Kidney glomerular epithelial cell (primary cell): Measurements from ENCODE around the gene SLC6A19.

Source experiments
- DNase-seq: peaks from one replicate; lab custom pipeline; 2025; lab: John Stamatoyannopoulos, UW

Gene SLC6A19

GRCh38 chr5:1180841-1181271 is 20.5 kb upstream of the SLC6A19 start:
- no peak for DNase-seq

- DNase-seq, result no peak
Measured at GRCh38 chr5:1181451-1182359, 19.7 kb upstream of the SLC6A19 start.

DNA sequence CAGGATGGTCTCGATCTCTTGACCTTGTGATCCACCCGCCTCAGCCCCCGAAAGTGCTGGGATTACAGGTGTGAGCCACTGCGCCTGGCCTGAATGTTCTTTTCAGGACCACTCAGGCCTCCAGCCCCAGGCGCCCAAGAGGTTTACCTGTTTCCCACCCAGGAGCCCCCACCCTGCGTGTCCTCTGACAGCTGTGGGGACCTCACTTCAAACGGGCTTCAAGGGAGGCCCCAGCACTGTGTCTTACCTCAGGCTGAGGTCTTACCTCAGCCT is 19.1 kb upstream of the SLC6A19 start:
- no peak for DNase-seq

DNA sequence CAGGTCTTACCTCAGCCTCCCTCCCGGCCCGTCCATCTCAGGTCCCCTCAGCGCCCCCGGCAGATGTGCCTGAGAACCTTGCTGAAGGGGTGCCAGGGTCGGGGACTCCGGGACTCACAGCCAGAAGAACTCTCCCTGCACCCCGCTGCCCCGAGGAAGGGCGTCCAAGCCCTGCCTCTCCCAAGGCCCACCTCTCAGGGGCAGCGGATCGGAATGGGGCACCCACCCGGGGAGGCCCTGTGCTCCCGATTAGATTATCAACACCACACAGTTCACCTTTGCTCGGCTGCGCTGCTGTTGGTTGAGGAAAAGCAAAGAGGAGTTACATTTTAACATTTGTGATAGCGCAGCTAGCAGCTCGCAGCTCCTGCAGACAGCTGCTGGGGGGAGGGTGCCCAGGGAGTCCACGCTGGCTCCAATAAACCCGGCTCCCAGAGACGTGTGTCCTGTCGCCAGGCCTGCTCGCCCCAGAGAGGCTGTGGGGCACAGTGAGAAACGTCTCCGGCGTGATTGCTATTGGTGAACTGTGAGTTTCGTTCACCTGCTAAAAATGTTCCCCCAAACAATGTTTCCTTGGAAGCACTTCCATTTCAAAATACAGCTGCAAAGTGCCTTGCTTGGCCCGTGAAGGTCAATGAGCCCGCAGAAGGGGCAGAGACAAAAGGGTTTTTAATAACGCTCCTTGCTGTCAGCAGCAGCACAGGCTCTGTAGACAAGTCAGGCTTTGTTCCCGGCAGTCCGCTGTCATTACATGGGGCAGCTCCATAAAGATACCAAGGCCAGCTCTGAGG is 18.6 kb upstream of the SLC6A19 start:
- no peak for DNase-seq

- DNase-seq, result no peak
Measured at GRCh38 chr5:1183424-1184162, 17.8 kb upstream of the SLC6A19 start.

DNA sequence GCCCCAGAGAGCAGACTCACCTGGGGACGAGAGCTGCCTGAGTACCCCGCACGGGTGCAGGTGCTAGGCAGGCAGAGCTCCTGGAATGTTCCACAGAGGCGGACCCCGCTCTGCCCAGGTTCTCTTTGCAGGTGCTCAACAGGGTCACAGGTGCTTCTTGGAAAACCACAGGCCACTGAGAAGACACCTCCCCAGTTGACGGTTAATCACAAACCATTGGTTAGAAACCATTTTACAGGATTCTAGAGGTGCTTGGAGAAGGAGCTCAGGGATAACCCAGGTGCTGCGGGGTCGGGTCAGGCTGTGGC is 17.3 kb upstream of the SLC6A19 start:
- DNase-seq, result no peak

DNA sequence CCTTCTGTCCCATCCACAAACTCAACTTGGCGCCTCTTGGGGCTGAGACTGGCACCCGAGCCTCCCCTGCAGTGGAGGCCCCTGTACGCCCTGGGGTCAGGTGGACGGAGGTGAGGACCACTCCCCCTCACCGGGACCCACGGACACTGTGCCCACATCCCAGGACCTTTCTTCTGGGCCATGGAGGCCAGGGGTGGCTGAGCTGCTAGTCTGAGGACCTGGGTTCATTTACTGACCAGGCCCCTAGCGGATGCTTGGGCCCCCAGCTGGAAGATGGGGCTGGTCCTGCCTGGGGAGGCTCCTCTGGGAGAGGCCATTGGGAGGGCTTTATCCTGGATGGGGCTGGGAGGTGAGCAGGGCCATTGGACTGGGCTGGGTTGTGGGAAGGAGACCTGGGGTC is 16.9 kb upstream of the SLC6A19 start:
- no peak for DNase-seq

GRCh38 chr5:1185038-1185627 is 16.3 kb upstream of the SLC6A19 start:
- DNase-seq, result no peak

DNA sequence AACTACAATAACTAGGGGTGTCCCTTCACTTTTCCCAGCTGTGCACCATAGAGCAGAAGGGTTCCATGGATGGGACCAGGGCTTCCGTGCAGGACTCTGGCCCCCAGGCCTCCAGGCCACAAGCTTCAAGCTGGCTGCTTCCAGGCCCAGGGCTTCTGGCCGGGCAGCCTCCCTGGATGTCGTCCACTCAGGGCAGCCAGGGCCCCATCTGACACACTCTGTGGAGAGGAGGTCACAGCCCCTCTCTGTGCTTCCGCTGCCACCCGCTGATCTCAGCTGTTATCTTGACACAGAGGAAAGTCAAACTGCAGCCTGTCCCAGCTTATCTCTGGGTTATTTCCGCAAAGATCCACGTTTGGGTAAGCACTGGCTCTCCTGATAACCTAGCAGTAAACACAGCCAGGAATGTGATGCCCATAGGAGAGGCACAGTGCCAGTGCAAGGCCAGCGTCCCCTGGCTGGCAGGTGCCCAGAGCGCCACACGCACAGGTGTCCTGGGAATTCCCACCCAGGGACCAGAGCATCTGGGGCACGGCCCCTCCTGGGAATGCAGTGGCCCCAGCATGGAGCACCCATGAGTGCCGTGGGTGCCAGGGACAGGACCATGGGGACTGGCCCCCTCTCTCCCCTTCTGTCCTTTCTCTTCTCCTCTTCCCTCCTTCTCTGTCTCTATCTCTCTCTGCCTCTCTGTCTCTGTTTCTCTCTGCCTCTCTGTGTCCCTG is 15.6 kb upstream of the SLC6A19 start:
- no peak for DNase-seq

DNA sequence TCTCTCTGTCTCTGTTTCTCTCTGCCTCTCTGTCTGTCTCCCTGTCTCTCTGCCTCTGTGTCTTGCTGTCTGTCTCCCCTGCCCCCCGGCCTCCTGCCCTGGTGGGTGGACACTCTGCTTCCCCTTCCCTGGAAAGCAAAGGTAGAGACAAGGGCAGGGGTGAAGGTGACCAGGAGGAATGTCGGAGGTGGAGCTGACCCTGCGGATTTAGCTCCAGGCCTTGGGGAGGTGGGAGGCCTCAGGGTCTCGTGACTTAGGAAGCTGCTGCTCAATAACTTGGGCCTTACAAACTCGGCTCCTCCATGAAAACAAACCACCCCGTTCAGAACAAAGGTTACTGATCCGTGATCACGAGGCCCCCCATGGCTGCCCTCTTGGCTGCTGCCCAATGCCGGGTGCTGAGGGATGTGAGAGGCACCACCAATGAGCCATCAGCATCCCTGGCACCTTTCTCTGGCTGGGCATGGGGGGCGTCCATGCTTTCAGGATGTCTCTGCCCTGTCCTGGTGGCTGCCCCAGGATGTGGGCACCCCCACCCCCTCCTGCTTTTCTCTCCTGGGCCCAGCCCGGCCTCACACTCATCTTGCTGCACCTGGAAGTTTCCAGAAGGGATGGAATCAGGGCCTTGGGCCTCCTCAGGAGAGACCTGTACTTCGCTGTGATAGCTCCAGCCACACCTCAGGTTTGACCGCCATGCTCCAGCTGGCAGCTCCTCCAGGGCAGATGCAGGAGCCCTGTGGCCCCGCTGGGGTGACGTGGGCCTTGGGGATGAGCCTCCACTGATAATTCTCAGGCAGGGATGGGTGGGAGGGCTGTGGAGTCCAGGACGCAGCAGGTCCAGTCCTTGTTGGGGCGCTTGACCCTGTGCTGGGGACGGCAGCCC is 14.8 kb upstream of the SLC6A19 start:
- no peak for DNase-seq

GRCh38 chr5:1187234-1187949 is 14.0 kb upstream of the SLC6A19 start:
- no peak for DNase-seq

DNA sequence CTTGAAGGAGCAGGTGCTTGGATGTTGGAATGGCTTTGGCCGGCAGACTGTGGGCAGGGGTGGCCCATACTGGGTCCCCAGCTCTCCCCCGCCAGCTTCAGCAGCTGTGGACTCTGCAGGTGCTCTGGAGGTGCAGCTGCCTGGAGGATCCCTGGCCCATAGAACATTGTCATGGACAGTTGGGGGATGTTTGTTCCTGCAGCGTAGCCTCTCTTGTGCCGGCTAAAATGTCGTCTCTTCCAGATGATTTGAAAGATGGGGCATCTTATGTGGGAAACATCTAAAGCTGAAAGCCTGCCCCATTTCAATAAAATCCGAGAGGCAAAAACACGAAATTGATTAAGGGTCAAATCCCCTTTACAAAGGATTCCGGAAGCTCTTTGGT is 13.5 kb upstream of the SLC6A19 start:
- DNase-seq, result no peak

GRCh38 chr5:1188464-1188863 is 12.9 kb upstream of the SLC6A19 start:
- no peak for DNase-seq

GRCh38 chr5:1189269-1189668 is 12.1 kb upstream of the SLC6A19 start:
- no peak for DNase-seq

- no peak for DNase-seq
Measured at GRCh38 chr5:1190278-1190677, 11.1 kb upstream of the SLC6A19 start.

GRCh38 chr5:1190837-1191239 is 10.6 kb upstream of the SLC6A19 start:
- DNase-seq, result no peak

DNA sequence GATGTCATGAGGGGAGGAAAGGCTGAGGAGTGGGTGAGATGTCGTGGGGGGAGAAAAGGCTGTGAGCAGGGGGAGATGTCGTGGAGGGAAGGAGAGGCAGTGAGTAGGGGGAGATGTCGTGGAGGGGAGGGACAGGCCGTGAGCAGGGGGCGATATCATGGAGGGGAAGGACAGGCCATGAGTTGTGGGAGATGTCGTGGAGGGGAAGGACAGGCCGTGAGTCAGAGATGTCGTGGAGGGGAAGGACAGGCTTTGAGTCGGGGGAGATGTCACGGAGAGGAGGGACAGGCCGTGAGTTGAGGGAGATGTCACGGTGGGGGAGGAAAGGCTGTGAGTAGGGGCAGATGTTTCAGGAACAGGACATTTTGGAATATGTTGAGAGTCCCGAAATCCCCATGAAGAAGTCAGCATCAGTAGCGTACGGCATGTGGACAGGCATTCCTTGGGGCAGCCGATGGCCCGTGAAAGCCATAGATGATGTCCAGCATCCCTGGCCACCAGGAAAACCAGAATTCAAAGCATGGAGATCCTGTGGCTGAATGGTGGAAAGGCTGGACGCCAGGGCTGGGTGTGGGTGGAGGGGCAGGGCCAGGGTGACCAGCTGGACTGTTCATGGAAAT is 8.3 kb upstream of the SLC6A19 start:
- DNase-seq, result no peak

DNA sequence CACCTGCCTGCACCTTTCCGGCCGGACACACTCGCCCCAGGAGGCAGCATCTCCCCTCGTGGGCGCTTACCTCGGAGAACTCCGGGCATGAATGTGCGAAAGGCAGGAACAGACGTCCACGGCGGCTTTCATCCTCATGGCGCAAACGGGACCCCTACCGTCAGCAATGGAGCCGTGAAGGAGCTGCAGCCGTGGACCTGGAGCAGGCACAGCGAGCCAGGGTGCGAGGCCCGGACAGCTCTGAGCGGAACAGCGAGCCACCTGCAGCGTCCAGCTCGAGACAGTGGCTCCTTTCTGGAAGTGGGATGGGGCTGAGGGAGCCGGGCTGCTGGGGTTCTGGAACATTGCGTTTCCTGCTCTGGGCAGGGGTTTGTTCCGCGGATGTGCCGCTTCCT is 7.8 kb upstream of the SLC6A19 start:
- DNase-seq, result no peak

- no peak for DNase-seq
Measured at GRCh38 chr5:1194378-1194777, 7.0 kb upstream of the SLC6A19 start.

DNA sequence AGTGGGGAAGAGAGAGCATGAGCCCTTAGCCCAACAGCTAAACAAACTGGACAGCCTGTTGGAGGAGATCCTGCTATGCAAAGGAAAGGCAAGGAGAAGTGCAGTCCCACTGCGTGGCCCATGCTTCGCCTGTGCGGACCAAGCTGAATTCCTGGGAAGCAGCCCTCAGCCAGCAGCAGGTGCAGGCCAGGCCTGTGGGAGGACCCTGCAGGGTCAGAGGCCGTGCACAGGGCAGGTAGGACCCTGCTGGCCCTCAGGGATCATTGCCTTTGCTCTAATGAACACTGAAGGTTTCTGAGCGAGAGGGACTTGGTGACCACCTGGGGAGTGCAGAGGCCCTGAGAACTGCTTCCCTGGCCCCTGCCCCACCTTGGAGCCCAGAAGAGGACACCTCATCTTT is 6.0 kb upstream of the SLC6A19 start:
- no peak for DNase-seq
